IMR-90 (cell line): ENCODE data around the gene ZBED4. TPM values are rescaled to one million over a fixed set of nuclear protein-coding genes. Genes with fewer than 3 reads are reported as not detected.

Source experiments
- ATAC-seq: fragments of 200-7000 bp; cut with Tn5 transposase; 2 replicates; pipeline ENCODE4 v1.9.1; 2020; ENCODE audit warnings: low read depth, mild to moderate bottlenecking, moderate library complexity
- BruUV-seq: library from RNA; stranded (reverse); fragments of 400-500 nt; replicated peaks from 2 replicates; lab custom pipeline; 2021; lab: Mats Ljungman, UMichigan
- CTCF ChIA-PET: fragments of 300-600 bp; formaldehyde crosslinking; extraction: SDS; loops from one replicate; lab custom pipeline; 2021; ENCODE audit warnings: antibody characterized with exemption; lab: Yijun Ruan, JAX
- POLR2A ChIA-PET: fragments of 300-600 bp; sonication (Branson Sonifier 250); formaldehyde crosslinking; loops from one replicate; lab custom pipeline; 2022; ENCODE audit warnings: antibody characterized with exemption; ENCODE audit not compliant: unreplicated experiment; lab: Charles Lee
- DNase-seq: peaks from one replicate; pipeline ENCODE4 v3.0.0; 2013
- H2AFZ ChIP-seq: replicated peaks from 2 replicates; pipeline ENCODE3; 2013; ENCODE audit warnings: low read length, mild to moderate bottlenecking; ENCODE audit not compliant: poor library complexity
- H2AK5ac ChIP-seq: 2 replicates; pipeline ENCODE4 v1.6.1; 2013; ENCODE audit warnings: low read depth, low read length, inconsistent platforms
- H2AK9ac ChIP-seq: replicated peaks from 2 replicates; pipeline ENCODE3; 2013; ENCODE audit warnings: mild to moderate bottlenecking, low read depth, low read length, moderate library complexity; ENCODE audit not compliant: poor library complexity
- H2BK120ac ChIP-seq: 2 replicates; pipeline ENCODE4 v1.6.1; 2013; ENCODE audit warnings: low read depth, low read length, inconsistent platforms
- H2BK15ac ChIP-seq: 3 replicates; pipeline ENCODE4 v1.6.1; 2013; ENCODE audit warnings: low read depth, low read length, inconsistent platforms
- H2BK20ac ChIP-seq: 2 replicates; pipeline ENCODE4 v1.6.1; 2013; ENCODE audit warnings: low read depth, mild to moderate bottlenecking, inconsistent platforms, low read length, moderate library complexity
- H2BK5ac ChIP-seq: 2 replicates; pipeline ENCODE4 v1.6.1; 2013; ENCODE audit warnings: mild to moderate bottlenecking, low read depth, low read length, inconsistent platforms; ENCODE audit not compliant: poor library complexity, severe bottlenecking
- H3K14ac ChIP-seq: replicated peaks from 2 replicates; pipeline ENCODE4 v1.6.1; 2013; ENCODE audit warnings: low read depth, low read length, inconsistent platforms
- H3K18ac ChIP-seq: 2 replicates; pipeline ENCODE4 v1.6.1; 2013; ENCODE audit warnings: low read depth, low read length, control low read depth
- H3K23ac ChIP-seq: 2 replicates; pipeline ENCODE4 v1.6.1; 2013; ENCODE audit warnings: low read depth, low read length, inconsistent platforms
- H3K27ac ChIP-seq: 2 replicates; pipeline ENCODE4 v1.5.1; 2013; ENCODE audit warnings: mild to moderate bottlenecking, control low read depth, low read length; ENCODE audit not compliant: insufficient read depth
- H3K27me3 ChIP-seq: 2 replicates; pipeline ENCODE4 v1.6.1; 2013; ENCODE audit warnings: low read length; ENCODE audit not compliant: control insufficient read depth, insufficient read depth
- H3K36me3 ChIP-seq: 2 replicates; pipeline ENCODE4 v1.6.1; 2013; ENCODE audit warnings: low read length, mixed read lengths; ENCODE audit not compliant: control insufficient read depth, insufficient read depth
- H3K4ac ChIP-seq: 2 replicates; pipeline ENCODE4 v1.6.1; 2013; ENCODE audit warnings: low read depth, low read length, inconsistent platforms
- H3K4me1 ChIP-seq: 2 replicates; pipeline ENCODE4 v1.6.1; 2013; ENCODE audit warnings: low read length, mixed read lengths; ENCODE audit not compliant: control insufficient read depth, insufficient read depth
- H3K4me2 ChIP-seq: 2 replicates; pipeline ENCODE4 v1.6.1; 2013; ENCODE audit warnings: low read depth, mild to moderate bottlenecking, control low read depth, low read length, moderate library complexity
- H3K4me3 ChIP-seq: 2 replicates; pipeline ENCODE4 v1.5.1; 2013; ENCODE audit warnings: low read depth, mild to moderate bottlenecking, control low read depth, low read length, moderate library complexity; ENCODE audit not compliant: insufficient read depth
- H3K56ac ChIP-seq: 2 replicates; pipeline ENCODE4 v1.6.1; 2013; ENCODE audit warnings: low read length, inconsistent platforms; ENCODE audit not compliant: insufficient read depth; ENCODE audit errors: extremely low read depth
- H3K79me1 ChIP-seq, 2 experiments: 2 replicates each; pipeline ENCODE4 v1.6.1; 2013; ENCODE audit warnings: low read length in 2 of 2, inconsistent platforms in 1 of 2, low read depth in 1 of 2
- H3K9ac ChIP-seq: 2 replicates; pipeline ENCODE4 v1.6.1; 2013; ENCODE audit warnings: low read depth, low read length, control low read depth
- H3K9me1 ChIP-seq: 2 replicates; pipeline ENCODE4 v1.6.1; 2013; ENCODE audit warnings: low read length, inconsistent platforms; ENCODE audit not compliant: insufficient read depth
- H3K9me3 ChIP-seq: 2 replicates; pipeline ENCODE4 v1.6.1; 2013; ENCODE audit warnings: low read length; ENCODE audit not compliant: control insufficient read depth, insufficient read depth
- H4K20me1 ChIP-seq: 2 replicates; pipeline ENCODE4 v1.6.1; 2013; ENCODE audit warnings: low read length, inconsistent platforms; ENCODE audit not compliant: insufficient read depth
- H4K5ac ChIP-seq: 2 replicates; pipeline ENCODE4 v1.6.1; 2013; ENCODE audit warnings: mild to moderate bottlenecking, low read depth, low read length, control low read depth
- H4K8ac ChIP-seq, 2 experiments: 2 replicates each; pipeline ENCODE4 v1.6.1; 2013; ENCODE audit warnings: low read depth in 2 of 2, low read length in 2 of 2, control low read depth in 1 of 2, inconsistent platforms in 1 of 2
- H4K91ac ChIP-seq: 2 replicates; pipeline ENCODE4 v1.6.1; 2013; ENCODE audit warnings: low read depth, low read length, inconsistent platforms; ENCODE audit not compliant: insufficient read depth
- BHLHE40 ChIP-seq: fragments of 150-350 bp; IDR thresholded peaks from 2 replicates; pipeline ENCODE4 v1.6.1; 2016; ENCODE audit warnings: mild to moderate bottlenecking, low read depth, low read length
- CEBPB ChIP-seq: IDR thresholded peaks from 2 replicates; pipeline ENCODE4 v1.6.1; 2012; ENCODE audit warnings: low read depth, low read length, improper control_type of control experiment
- FOS ChIP-seq: fragments of 150-350 bp; IDR thresholded peaks from 2 replicates; pipeline ENCODE4 v1.6.1; 2016; ENCODE audit warnings: low read depth, low read length
- MAFK ChIP-seq: IDR thresholded peaks from 2 replicates; pipeline ENCODE4 v1.6.1; 2012; ENCODE audit warnings: low read depth, low read length, improper control_type of control experiment
- MAZ ChIP-seq: IDR thresholded peaks from 2 replicates; pipeline ENCODE4 v1.6.1; 2012; ENCODE audit warnings: low read depth, mild to moderate bottlenecking, low read length, improper control_type of control experiment, moderate library complexity, borderline replicate concordance
- NFE2L2 ChIP-seq: fragments of 150-350 bp; IDR thresholded peaks from 2 replicates; pipeline ENCODE4 v1.6.1; 2016; ENCODE audit warnings: low read depth, mild to moderate bottlenecking, low read length
- RAD21 ChIP-seq: IDR thresholded peaks from 2 replicates; pipeline ENCODE4 v1.6.1; 2012; ENCODE audit warnings: low read length, improper control_type of control experiment
- RFX5 ChIP-seq: IDR thresholded peaks from 2 replicates; pipeline ENCODE4 v1.8.0; 2012; ENCODE audit warnings: low read depth, mild to moderate bottlenecking, low read length, moderate library complexity
- SMC3 ChIP-seq: fragments of 150-350 bp; IDR thresholded peaks from 2 replicates; pipeline ENCODE4 v1.6.1; 2016; ENCODE audit warnings: low read depth, mild to moderate bottlenecking, antibody characterized with exemption, low read length, moderate library complexity
- WGBS, 2 experiments: methylation state at CpG; one replicate each; pipeline versions ENCODE4 v1.1.5 to v1.1.7; 2013; ENCODE audit warnings: missing lambda C conversion rate in 2 of 2; ENCODE audit not compliant: insufficient read length in 1 of 2; ENCODE audit errors: extremely low coverage in 2 of 2; 5-methylcytosine and 5-hydroxymethylcytosine counted together
- dilution Hi-C: fragments of 300-500 bp; cut with HindIII; formaldehyde crosslinking; loops from one replicate; pipeline ENCODE4 v1.14.3; 2018; ENCODE audit warnings: low sequenced_read_pairs; ENCODE audit not compliant: unreplicated experiment
- in situ Hi-C: fragments of 300-500 bp; cut with MboI; formaldehyde crosslinking; loops from 3 replicates; pipeline ENCODE4 v1.14.3; 2019; ENCODE audit warnings: low sequenced_read_pairs, inconsistent platforms, mixed read lengths
- intact Hi-C: fragments of 100-400 bp; cut with micrococcal nuclease; formaldehyde crosslinking; loops from 2 replicates; pipeline ENCODE4 v1.10.0; 2022
- polyA plus RNA-seq, 3 experiments: library from polyadenylated mRNA; depleted of rRNA; stranded (reverse); fragments of >200 nt; gene quantifications; 2 replicates each; pipeline ENCODE4 v1.2.3, GENCODE V29; 2012; ENCODE audit warnings: low replicate concordance in 1 of 3
- total RNA-seq: library from RNA; depleted of rRNA; stranded (reverse); fragments of >200 nt; gene quantifications from 2 replicates; pipeline ENCODE4 v1.2.3, GENCODE V29; 2012
- TF ChIP-seq, protein P1 (sequence below): fragments of 150-350 bp; IDR thresholded peaks from 2 replicates; pipeline ENCODE4 v1.6.1; 2016; ENCODE audit warnings: low read depth, mild to moderate bottlenecking, low read length, moderate library complexity, borderline replicate concordance

ZBED4 gene
- total and polyA plus RNA-seq, 2 of the 4 experiments (the other 2 are of a cell fraction), result 9.3 to 10.5 TPM

DNA sequence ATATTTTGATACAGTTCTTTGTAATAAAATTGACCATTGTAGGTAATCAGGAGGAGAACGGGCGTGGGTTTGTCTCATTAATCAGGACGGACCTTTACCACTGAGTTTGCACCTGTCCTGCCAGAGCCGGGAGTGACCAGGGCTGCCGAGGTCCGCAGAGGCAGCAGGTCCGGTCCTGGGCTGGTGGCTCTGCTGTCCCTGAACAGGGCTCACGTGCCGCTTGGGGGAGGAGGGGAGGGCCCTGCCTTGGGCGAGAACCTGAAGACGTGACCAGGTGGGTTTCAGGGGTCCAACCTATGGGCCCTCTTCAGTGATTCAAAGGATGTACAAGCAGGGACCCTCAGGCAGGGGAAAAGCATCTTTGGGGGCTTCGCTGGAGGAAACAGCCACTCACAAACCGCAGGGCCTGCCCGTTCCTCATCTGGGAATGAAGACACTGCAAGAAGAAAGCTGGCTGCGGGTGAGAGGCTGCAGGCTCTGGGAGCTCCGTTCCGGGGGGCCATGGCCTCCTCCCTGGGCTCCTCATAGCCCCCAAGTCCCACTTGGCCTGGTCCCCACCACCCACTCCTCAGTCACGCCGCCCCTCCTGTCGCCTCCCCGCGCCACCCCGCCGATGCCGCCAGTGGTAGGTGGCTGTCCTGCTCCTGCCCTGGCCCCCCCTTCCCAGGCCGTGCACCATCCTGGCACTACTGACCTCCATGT, 74.0 kb downstream of the ZBED4 start:
- 90% methylated on average over 11 of the region's 26 CpGs; no CpG with 5 or more reads in 1 of the 2 experiments for WGBS, 2 experiments
- H2BK15ac ChIP-seq, result no peak overlapping the region
- H2BK120ac ChIP-seq, result no peak overlapping the region
- H2BK20ac ChIP-seq, result no peak overlapping the region
- TF ChIP-seq BHLHE40, result no peak
- TF ChIP-seq, protein P1, sequence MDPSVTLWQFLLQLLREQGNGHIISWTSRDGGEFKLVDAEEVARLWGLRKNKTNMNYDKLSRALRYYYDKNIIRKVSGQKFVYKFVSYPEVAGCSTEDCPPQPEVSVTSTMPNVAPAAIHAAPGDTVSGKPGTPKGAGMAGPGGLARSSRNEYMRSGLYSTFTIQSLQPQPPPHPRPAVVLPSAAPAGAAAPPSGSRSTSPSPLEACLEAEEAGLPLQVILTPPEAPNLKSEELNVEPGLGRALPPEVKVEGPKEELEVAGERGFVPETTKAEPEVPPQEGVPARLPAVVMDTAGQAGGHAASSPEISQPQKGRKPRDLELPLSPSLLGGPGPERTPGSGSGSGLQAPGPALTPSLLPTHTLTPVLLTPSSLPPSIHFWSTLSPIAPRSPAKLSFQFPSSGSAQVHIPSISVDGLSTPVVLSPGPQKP, result no peak
- no peak for TF ChIP-seq RAD21
- TF ChIP-seq RFX5, result no peak
- no peak for TF ChIP-seq SMC3
- no peak for TF ChIP-seq MAZ
- TF ChIP-seq CEBPB, result no peak
- no peak for TF ChIP-seq FOS
- TF ChIP-seq NFE2L2, result no peak
- no peak for TF ChIP-seq MAFK
- in situ Hi-C loops, result no loop called here
- no peaks in the 10 kb centered on the region for H3K27me3 ChIP-seq
- peaks cover 9% of the 10 kb centered on the region for H3K4me1 ChIP-seq
- DNase-seq (no peak), ATAC-seq (no peak)
- H3K9ac ChIP-seq, result no peak overlapping the region
- peaks cover 4% of the 10 kb centered on the region; the same call in 1 of the 2 replicates for H3K9me1 ChIP-seq
- intact Hi-C loops, result no loop called here
- no peaks in the 10 kb centered on the region; the same call in 1 of the 2 replicates for H4K20me1 ChIP-seq
- H2AK9ac ChIP-seq, result no peak overlapping the region
- H3K4me3 ChIP-seq, result no peak overlapping the region
- POLR2A ChIA-PET, result interaction anchor here (1.3 kb wide), 1 partner anchor 9 kb away, joined by 3 read pairs; the partner anchor contains the start of genes ALG12 and CRELD2
- no peak overlapping the region for H3K18ac ChIP-seq
- H2BK5ac ChIP-seq, result no peak overlapping the region
- BruUV-seq, result no TSS peak
- H3K36me3 ChIP-seq, result peaks cover 16% of the 10 kb centered on the region; the same call in 1 of the 2 replicates
- H3K23ac ChIP-seq, result no peak overlapping the region
- H4K8ac ChIP-seq, result no peak overlapping the region
- dilution Hi-C loops, result no loop called here
- H4K91ac ChIP-seq, result no peak overlapping the region
- no peak overlapping the region for H4K5ac ChIP-seq
- no peaks in the 10 kb centered on the region for H3K79me1 ChIP-seq
- no peak overlapping the region for H2AK5ac ChIP-seq
- H3K4ac ChIP-seq, result no peak overlapping the region
- no peak overlapping the region for H3K14ac ChIP-seq
- H2AFZ ChIP-seq, result no peak overlapping the region
- H3K4me2 ChIP-seq, result no peak overlapping the region
- CTCF ChIA-PET, result interaction anchor here (1.3 kb wide), 1 partner anchor 103 kb away, joined by 3 read pairs; no protein-coding TSS in a partner anchor
- no peak overlapping the region for H3K56ac ChIP-seq
- H3K9me3 ChIP-seq, result no peaks in the 10 kb centered on the region
- H3K27ac ChIP-seq, result no peak overlapping the region
